GOT3 (cell line): ENCODE measurements around the gene PDE6A.
A peak's percentile ranks its signal among the peaks of the same experiment; 100 is the strongest.

Source experiments
- DNase-seq: peaks from one replicate; lab custom pipeline; 2025; ENCODE audit warnings: mixed read lengths; lab: John Stamatoyannopoulos, UW

The PDE6A gene

GRCh38 chr5:149944666-149945065, at the start of gene PDE6A:
Gene PDE6A (minus strand): TSS chr5:149944793. CDS start chr5:149944673, 120 bp downstream.
- no peak for DNase-seq

- no peak for DNase-seq
Measured at GRCh38 chr5:149993471-149993870, 48.9 kb upstream of the PDE6A start.

- DNase-seq = no peak
Measured at GRCh38 chr5:149990518-149991376, 46.2 kb upstream of the PDE6A start.

DNA sequence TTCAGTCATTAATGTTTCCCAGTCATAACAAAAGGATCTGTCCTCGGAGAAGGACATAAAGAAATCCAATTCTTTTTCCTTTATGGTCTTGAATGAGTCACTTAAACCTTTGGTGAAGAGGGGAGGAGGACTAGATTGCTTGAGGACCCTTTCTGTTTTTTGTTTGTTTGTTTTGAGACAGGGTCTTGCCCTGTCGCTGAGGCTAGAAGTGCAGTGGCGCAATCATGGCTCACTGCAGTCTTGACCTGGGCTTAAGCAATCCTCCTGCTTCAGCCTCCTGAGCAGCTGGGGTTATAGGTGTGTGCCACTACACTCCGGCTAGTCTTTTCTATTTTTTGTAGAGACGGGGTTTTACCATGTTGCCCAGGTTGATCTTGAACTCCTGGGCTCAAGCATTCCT, 43.5 kb upstream of the PDE6A start:
- no peak for DNase-seq

DNA sequence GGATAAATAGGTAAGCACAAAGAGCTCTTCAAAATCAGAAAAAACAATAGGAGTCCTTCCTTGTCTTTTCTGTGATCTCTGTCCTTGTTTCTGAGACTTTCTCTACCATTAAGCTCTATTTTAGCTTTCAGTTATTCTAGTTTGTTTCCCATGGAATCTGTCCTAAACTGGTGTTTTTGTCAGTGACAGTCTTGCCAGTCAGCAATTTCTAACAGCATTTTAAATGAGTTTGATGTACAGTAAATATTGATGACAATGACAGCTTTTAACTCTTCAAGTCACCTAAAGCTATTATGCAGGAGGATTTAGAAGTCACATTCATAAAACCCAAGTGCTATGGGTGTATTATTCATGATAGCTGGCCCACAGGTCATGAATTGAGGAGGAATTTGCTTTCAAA, 37.9 kb upstream of the PDE6A start:
- DNase-seq = no peak

- DNase-seq = no peak
Measured at GRCh38 chr5:149981206-149981605, 36.6 kb upstream of the PDE6A start.

GRCh38 chr5:149979896-149980295, 35.3 kb upstream of the PDE6A start:
- no peak for DNase-seq

DNA sequence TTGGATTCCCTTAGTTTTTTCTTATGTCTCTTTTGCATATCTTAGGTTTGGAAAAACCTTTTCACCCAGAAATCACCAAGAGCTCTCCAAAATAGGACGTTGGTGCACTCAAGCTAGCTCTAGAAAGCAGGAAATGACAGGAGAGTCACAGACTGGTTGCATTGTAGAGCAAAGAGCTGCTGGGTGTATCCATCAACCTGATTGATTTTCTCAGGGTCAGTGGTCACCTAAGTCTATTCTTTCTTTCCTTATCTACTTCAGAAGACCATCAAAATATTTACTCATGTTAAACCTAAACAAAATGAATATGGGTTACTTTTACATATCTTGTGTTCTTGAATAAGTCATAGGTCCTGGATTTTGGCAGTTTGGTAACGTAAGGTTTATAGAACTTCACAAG, 30.8 kb upstream of the PDE6A start:
- no peak for DNase-seq

DNA sequence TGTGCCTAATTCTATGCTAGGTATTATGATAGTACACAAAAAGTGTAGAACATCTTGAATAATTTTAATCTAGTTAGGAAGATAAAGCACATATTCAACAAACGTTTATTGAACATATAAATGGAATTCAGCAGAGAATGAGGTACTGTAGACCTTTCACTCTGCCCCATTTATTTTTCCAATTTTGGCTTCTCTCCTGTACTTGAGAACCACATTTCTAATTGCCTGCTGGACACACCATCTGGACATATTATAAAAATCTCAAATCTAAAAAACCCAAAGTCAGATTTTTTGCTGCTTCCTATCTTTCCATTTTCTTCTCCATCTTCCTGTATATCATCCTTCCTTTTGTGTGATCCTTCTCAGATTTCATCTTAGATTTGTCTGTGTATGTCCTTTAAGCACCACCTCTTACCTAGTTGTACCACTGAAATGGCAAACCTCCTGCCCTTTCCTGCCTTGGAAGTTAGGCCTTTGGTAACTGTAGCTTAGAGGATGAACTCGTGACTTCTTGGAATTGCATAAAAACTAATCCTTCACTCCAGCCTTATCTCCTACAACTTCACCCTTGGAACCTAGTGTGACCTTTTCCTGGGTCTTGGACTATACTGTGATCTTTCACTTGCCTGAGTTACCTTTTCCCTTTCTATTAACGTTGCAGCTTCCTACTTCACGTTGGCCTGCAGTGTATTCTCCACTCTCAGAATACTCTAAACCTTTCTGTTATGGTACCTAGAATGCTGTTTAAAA, 24.8 kb upstream of the PDE6A start:
- DNase-seq = no peak

DNA sequence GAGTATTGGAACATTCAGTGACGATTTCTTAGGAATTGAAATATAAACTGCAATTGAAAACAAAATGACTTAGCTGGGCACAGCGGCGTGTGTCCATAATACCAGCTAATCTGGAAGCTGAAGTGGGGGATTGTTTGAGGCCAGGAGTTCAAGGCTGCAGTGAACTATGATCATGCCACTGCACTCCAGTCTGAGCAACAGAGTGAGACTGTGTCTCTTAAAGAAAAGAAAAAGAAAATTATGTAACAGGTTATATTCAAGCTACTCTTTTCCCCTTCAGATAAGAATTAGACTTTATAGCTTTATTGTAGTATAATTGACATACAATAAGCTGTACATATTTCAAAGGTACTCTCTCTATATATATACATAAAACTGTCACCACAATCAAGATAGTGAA, 22.4 kb upstream of the PDE6A start:
- no peak for DNase-seq

GRCh38 chr5:149963729-149964128, 19.1 kb upstream of the PDE6A start:
- no peak for DNase-seq

DNA sequence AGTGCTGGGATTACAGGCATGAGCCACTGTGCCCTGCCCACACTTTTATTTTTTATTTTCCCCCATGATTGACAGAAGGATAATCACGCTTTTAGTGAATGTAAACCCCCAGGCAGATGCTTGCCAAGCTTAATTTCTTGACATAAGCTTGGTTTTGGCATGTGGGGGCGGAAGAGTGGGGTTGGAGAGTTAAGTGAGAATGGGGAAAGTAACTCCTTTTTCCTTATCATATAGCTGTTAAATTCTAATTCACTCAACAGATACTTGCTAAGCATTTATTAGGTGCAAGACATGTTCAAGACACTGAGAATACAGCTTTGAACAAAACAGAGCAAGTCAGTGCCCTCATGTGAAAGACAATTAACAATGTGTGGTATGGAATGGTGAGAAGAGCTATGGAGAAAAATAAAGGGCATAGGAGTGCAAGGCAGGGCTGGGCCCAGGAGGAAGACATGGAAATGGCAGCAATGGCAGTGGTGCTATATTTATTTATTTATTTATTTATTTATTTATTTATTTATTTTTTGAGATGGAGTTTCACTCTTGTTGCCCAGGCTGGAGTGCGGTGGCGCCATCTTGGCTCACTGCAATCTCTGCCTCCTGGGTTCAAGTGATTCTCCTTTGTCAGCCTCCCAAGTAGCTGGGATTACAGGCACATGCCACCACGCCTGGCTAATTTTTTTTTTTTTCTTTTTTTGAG, 18.2 kb upstream of the PDE6A start:
- DNase-seq = no peak

DNA sequence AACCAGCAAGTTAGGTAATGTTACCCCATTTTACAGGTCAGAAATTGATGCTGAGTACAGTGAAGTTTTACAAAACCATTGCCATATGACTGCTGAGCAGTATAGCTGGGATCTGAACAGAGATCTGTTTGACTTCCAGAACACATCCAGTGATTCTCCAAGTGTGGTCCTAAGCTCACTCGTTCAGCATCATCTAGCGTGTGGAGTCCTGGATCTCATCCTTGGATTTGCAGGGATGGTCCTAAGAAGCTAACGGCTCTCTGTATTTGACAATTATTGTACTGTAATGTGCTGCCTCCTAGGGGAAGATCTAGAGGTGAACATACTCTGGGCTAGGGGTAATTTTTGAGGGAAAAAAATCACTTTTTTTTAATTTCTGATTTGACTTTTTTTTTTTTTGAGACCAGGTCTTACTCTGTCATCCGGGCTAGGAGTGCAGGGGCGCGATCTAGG, 17.4 kb upstream of the PDE6A start:
- DNase-seq = no peak

- DNase-seq = no peak
Measured at GRCh38 chr5:149961186-149961685, 16.6 kb upstream of the PDE6A start.

DNA sequence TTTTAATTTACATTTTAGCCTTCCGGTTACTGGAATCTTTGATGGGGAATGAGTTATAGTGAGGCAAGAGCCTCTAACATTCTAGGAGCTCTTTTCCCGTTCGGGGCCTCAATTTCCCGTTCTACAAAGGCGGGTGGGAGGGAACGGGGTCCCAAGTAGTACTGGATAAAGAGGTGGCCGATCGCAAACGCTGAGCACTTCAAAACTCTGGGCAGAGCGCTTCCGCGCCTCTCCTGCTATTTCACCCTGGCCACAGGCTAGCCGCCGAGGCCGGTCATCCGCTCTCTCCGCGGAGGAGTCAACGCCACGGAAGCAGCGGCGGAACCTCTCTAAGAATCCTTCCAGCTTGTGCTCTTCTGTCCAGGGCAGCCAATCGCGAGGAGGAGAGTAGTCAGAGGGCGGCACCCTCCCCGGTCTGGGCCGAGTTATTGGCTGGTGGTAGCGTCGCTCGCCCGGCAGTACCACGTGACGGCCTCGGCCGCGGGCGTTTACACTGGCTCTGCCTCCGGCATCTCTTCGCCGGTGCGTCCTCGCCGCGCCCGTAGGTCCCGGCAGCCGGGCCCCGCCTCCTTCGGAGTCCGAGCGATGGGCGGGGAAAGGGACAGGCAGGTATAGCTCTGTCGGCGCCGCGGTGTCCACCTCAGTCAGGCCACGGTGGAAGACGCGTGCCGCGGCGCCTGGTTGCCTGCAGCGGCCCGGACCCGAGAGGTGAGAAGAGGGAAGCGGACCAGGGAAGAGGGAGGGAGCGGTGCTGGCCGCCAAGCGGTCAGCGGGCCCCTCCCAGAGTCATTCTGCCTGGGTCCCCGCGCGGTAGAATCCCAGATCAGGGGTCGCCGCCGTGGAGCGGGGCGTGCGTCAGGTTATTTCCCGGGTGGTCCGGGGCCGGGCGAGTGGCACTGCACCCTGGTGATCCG, 15.9 kb upstream of the PDE6A start, which contains the start of gene SLC26A2:
Gene SLC26A2 (plus strand): TSS at position 487 of the 914 bp plus-strand sequence. CDS start 16,895 bp downstream, outside the sequence.
- peak; percentile 95 for DNase-seq

DNA sequence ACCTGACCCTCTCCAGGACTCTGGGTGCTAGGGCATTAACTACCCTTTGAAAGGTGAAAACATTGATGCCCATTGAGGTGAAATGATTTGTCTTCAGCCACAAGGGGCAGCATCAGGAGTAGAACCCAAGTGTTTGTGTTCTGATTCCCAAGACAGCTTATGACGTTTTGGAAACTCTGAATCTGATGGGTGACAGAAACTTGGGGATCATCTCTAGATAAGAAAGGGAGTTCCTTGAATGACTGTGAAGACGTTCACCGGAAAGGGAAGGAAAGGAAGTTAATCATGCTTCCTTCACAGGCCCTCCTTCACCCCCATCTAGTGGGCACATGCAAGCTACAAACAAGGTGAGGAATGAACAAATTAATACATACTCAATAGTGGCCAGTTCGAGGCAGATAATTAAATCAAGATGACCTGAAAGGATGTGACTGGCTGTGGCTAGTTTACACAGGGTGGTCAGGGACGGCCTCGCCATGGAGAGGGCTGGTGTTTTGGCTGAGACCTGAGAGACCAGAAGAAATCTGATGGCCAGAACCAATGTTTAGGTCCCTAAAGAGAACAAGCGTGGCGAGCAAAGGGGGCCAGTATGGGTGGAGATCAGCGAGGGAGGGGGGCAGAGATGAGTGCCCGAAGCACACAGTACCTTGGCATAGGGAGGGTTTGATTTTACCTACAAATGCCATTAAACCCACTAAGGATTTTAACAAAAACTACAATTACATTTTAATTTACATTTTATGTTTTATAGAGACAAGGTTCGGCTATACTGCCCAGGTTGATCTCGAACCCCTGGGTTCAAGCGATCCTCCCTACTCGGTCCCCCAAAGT, 15.0 kb upstream of the PDE6A start:
- no peak for DNase-seq

- DNase-seq = no peak
Measured at GRCh38 chr5:149957855-149958254, 13.3 kb upstream of the PDE6A start.

GRCh38 chr5:149956685-149957084, 12.1 kb upstream of the PDE6A start:
- DNase-seq = no peak

GRCh38 chr5:149954798-149955197, 10.2 kb upstream of the PDE6A start:
- no peak for DNase-seq

- DNase-seq = no peak
Measured at GRCh38 chr5:149953436-149954121, 9.0 kb upstream of the PDE6A start.
